HepG2 (cell line): Measurements from ENCODE around the gene THADA. TPM values are rescaled to one million over a fixed set of nuclear protein-coding genes. Genes with fewer than 3 reads are reported as not detected.

ENCODE experiments used
- ATAC-seq: fragments of 200-7000 bp; cut with Tn5 transposase; 3 replicates; pipeline ENCODE4 v1.9.1; 2020; ENCODE audit warnings: mild to moderate bottlenecking, moderate library complexity
- BruUV-seq: library from RNA; stranded (reverse); fragments of 400-500 nt; replicated peaks from 2 replicates; lab custom pipeline; 2021; lab: Mats Ljungman, UMichigan
- CTCF ChIA-PET: fragments of 300-600 bp; formaldehyde crosslinking; extraction: SDS; loops from one replicate; lab custom pipeline; 2021; ENCODE audit warnings: low total read pairs, inconsistent platforms, low intra/inter-chr PET ratio; lab: Yijun Ruan, JAX
- POLR2A ChIA-PET: fragments of 350-600 bp; sonication (Branson Sonifier 250); formaldehyde crosslinking; loops from one replicate; lab custom pipeline; 2020; ENCODE audit warnings: antibody characterized with exemption, inconsistent platforms; lab: Yijun Ruan, JAX
- DNase-seq: peaks from one replicate; pipeline ENCODE4 v3.0.0-alpha.2; 2015; ENCODE audit warnings: low spot score
- FAIRE-seq: peaks from 3 replicates; lab custom pipeline; 2011; peaks lifted over from hg19 to GRCh38; lab: Jason Lieb, UNC
- H2AFZ ChIP-seq: one replicate; pipeline ENCODE4 v1.6.1; 2011; ENCODE audit warnings: low read length, inconsistent platforms
- H3K27ac ChIP-seq: fragments of 300-600 bp; 3 replicates; pipeline ENCODE4 v1.8.0; 2011; ENCODE audit warnings: mixed run types, mild to moderate bottlenecking, mixed read lengths, low read length, inconsistent platforms; ENCODE audit not compliant: insufficient read depth; ENCODE audit errors: extremely low read length
- H3K27me3 ChIP-seq, 2 experiments: fragments of 200-600 bp in 1 of 2; 2 replicates in 1 of 2; 3 replicates in 1 of 2; pipeline versions ENCODE4 v1.6.0 to v1.8.0; 2011; ENCODE audit warnings: low read length in 2 of 2, mild to moderate bottlenecking in 2 of 2, moderate library complexity in 2 of 2, inconsistent platforms in 1 of 2; ENCODE audit not compliant: insufficient read depth in 2 of 2, control insufficient read depth in 1 of 2
- H3K36me3 ChIP-seq, 2 experiments: fragments of 200-600 bp in 1 of 2; replicated peaks in 1 of 2; 2 replicates in 1 of 2; 3 replicates in 1 of 2; pipeline versions ENCODE4 v1.5.1 to v1.8.0; 2011; ENCODE audit warnings: low read length in 2 of 2, inconsistent platforms in 1 of 2; ENCODE audit not compliant: insufficient read depth in 2 of 2, control insufficient read depth in 1 of 2
- H3K4me1 ChIP-seq: 2 replicates; pipeline ENCODE4 v1.5.1; 2012; ENCODE audit warnings: low read length, inconsistent platforms; ENCODE audit not compliant: insufficient read depth
- H3K4me2 ChIP-seq: 2 replicates; pipeline ENCODE4 v1.6.0; 2011; ENCODE audit warnings: low read depth, low read length, inconsistent platforms
- H3K4me3 ChIP-seq, 3 experiments: fragments of 200-600 bp in 1 of 3; sonication (generic), shearing (Covaris generic) in 1 of 3; replicated peaks in 1 of 3; 2 replicates each; pipeline ENCODE4 v1.5.1; 2011 to 2016; ENCODE audit warnings: low read length in 3 of 3, inconsistent platforms in 2 of 3, low read depth in 2 of 3, mild to moderate bottlenecking in 2 of 3, control low read depth in 1 of 3, mixed read lengths in 1 of 3; ENCODE audit not compliant: insufficient read depth in 1 of 3
- H3K79me2 ChIP-seq: one replicate; pipeline ENCODE4 v1.6.1; 2011; ENCODE audit warnings: low read length, inconsistent platforms; ENCODE audit not compliant: insufficient read depth
- H3K9ac ChIP-seq: 2 replicates; pipeline ENCODE4 v1.6.0; 2011; ENCODE audit warnings: mild to moderate bottlenecking, low read depth, low read length, inconsistent platforms; ENCODE audit not compliant: insufficient read depth
- H3K9me3 ChIP-seq: 2 replicates; pipeline ENCODE4 v1.5.1; 2012; ENCODE audit warnings: mild to moderate bottlenecking, low read length
- H4K20me1 ChIP-seq: 2 replicates; pipeline ENCODE4 v1.6.0; 2011; ENCODE audit warnings: inconsistent platforms, mild to moderate bottlenecking, low read length, moderate library complexity; ENCODE audit not compliant: insufficient read depth
- AKNA ChIP-seq: sonication (generic); formaldehyde crosslinking; IDR thresholded peaks from 2 replicates; pipeline ENCODE4 v1.4.0; 2020; ENCODE audit warnings: missing genetic modification reagents, borderline replicate concordance
- CTCF ChIP-seq: sonication (generic); formaldehyde crosslinking; IDR thresholded peaks from 2 replicates; pipeline ENCODE4 v1.5.0; 2020; ENCODE audit warnings: mild to moderate bottlenecking, missing genetic modification reagents, moderate library complexity
- FOXA3 ChIP-seq: IDR thresholded peaks from 2 replicates; pipeline ENCODE4 v1.6.1; 2016; ENCODE audit warnings: missing genetic modification reagents, missing compliant biosample characterization
- GABPB1 ChIP-seq: IDR thresholded peaks from 2 replicates; pipeline ENCODE4 v1.6.1; 2016; ENCODE audit warnings: mild to moderate bottlenecking, missing genetic modification reagents, moderate library complexity, missing compliant biosample characterization
- HNRNPLL ChIP-seq: fragments of 200-400 bp; formaldehyde crosslinking; IDR thresholded peaks from 2 replicates; pipeline ENCODE4 v1.6.1; 2017; ENCODE audit warnings: mild to moderate bottlenecking, low read depth, low read length; ENCODE audit not compliant: poor library complexity, severe bottlenecking
- MBD4 ChIP-seq: IDR thresholded peaks from 2 replicates; pipeline ENCODE4 v1.6.1; 2012; ENCODE audit warnings: low read length, inconsistent platforms, borderline replicate concordance
- SALL1 ChIP-seq: sonication (generic); formaldehyde crosslinking; IDR thresholded peaks from 2 replicates; pipeline ENCODE4 v1.8.0; 2022; ENCODE audit warnings: mild to moderate bottlenecking, missing genetic modification reagents
- ZNF598 ChIP-seq: sonication (generic); formaldehyde crosslinking; IDR thresholded peaks from 2 replicates; pipeline ENCODE4 v1.5.1; 2020; ENCODE audit warnings: mild to moderate bottlenecking, missing genetic modification reagents, borderline replicate concordance
- WGBS: methylation state at CpG from one replicate; pipeline ENCODE4 v1.1.6; 2017; ENCODE audit warnings: low lambda C conversion rate; 5-methylcytosine and 5-hydroxymethylcytosine counted together
- in situ Hi-C: cut with HindIII; loops from 2 replicates; pipeline ENCODE4 v1.10.0; 2017; ENCODE audit warnings: low pct_unique_long_range_greater_than_20kb; ENCODE audit not compliant: extremely low pct_ligation_motif_present
- intact Hi-C: fragments of 100-400 bp; cut with micrococcal nuclease; formaldehyde crosslinking; loops from one replicate; pipeline ENCODE4 v1.10.0; 2022; ENCODE audit not compliant: unreplicated experiment
- polyA plus RNA-seq, 8 experiments: library from polyadenylated mRNA; depleted of rRNA in 3 of 8; stranded (reverse) in 7 of 8; unstranded in 1 of 8; fragments of >200 nt; fragmentation: Illumina TruSeq in 4 of 8; extraction: Trizol in 4 of 8; gene quantifications; 2 replicates each; pipeline versions ENCODE4 v1.2.1 to v1.2.3, GENCODE V29; 2011 to 2016; ENCODE audit warnings: low read depth in 4 of 8, missing spikeins in 1 of 8, mixed read lengths in 1 of 8; ENCODE audit not compliant: insufficient read depth in 1 of 8
- total RNA-seq, 5 experiments: library from RNA; depleted of rRNA; stranded (reverse); fragments of >200 nt; fragmentation: Illumina TruSeq; extraction: Trizol; gene quantifications; 2 replicates each; pipeline ENCODE4 v1.2.3, GENCODE V29; 2016; ENCODE audit warnings: low read depth in 1 of 5

The THADA gene
- total and polyA plus RNA-seq, 2 of the 13 experiments (the other 11 are each of a cell fraction or from before 2014, with no cell fraction given), result 12.7 to 21.7 TPM

- TF ChIP-seq MBD4 (no peak), AKNA (CRISPR knock-in tag) (no peak)
Observed at GRCh38 chr2:43407935-43408334, 187.9 kb downstream of the THADA start (continued).

GRCh38 chr2:43406651-43407279 lies 189.1 kb downstream of the THADA start:
- Histone ChIP-seq H3K9me3 (no peaks in the 10 kb centered on the region), H3K9ac (no peak overlapping the region), H2AFZ (no peak overlapping the region), H3K4me3 (no peak overlapping the region), H3K4me1 (peaks cover 38% of the 10 kb centered on the region), H3K36me3 (no peaks in the 10 kb centered on the region), H3K27me3 (no peaks in the 10 kb centered on the region), H4K20me1 (no peaks in the 10 kb centered on the region), H3K27ac (no peak overlapping the region), H3K79me2 (no peaks in the 10 kb centered on the region), H3K4me2 (0 out of 2 replicates have a peak overlapping the region, but pooled peaks have one; percentile 5)
- CTCF ChIA-PET, result no interaction called here
- no TSS peak for BruUV-seq
- in situ Hi-C loops (no loop called here), intact Hi-C loops (no loop called here)
- POLR2A ChIA-PET, result no interaction called here
- ATAC-seq (peak; percentile 69), FAIRE-seq (no peak), DNase-seq (no peak)
- no peak for TF ChIP-seq HNRNPLL
- TF ChIP-seq GABPB1 (CRISPR knock-in tag), result no peak
- TF ChIP-seq FOXA3 (CRISPR knock-in tag), result peak; percentile 10; the same call in 1 of the 2 replicates
- no peak for TF ChIP-seq CTCF
- TF ChIP-seq SALL1, result peak; percentile 41
- TF ChIP-seq ZNF598 (CRISPR knock-in tag), result 0 out of 2 replicates have a peak, but pooled peaks have one; percentile 20
- TF ChIP-seq, all 625 proteins: peak for 3
- WGBS, result 69% methylated on average over 6 of the region's 6 CpGs
